Retinal pigment epithelial cell (primary cell): Measurements from ENCODE around the gene SKOR1.
A peak's percentile ranks its signal among the peaks of the same experiment; 100 is the strongest.

Source experiments
- DNase-seq: peaks from one replicate; pipeline ENCODE4 v3.0.0-alpha.2; 2010; ENCODE audit warnings: low read depth
- H3K4me3 ChIP-seq: 2 replicates; pipeline ENCODE4 v1.5.1; 2011; ENCODE audit warnings: mild to moderate bottlenecking, low read length, control low read depth, moderate library complexity
- TF ChIP-seq, protein P1 (sequence below): conservative IDR thresholded peaks from 2 replicates; pipeline ENCODE4 v1.5.1; 2011; ENCODE audit warnings: low read depth, low read length, control low read depth, inconsistent platforms

The SKOR1 gene

GRCh38 chr15:67833710-67834511 is 8.6 kb downstream of the SKOR1 start:
- H3K4me3 ChIP-seq: no peak overlapping the region

GRCh38 chr15:67834581-67835296 is 9.4 kb downstream of the SKOR1 start:
- H3K4me3 ChIP-seq: peak overlapping the region; percentile 14
- TF ChIP-seq, protein P1, sequence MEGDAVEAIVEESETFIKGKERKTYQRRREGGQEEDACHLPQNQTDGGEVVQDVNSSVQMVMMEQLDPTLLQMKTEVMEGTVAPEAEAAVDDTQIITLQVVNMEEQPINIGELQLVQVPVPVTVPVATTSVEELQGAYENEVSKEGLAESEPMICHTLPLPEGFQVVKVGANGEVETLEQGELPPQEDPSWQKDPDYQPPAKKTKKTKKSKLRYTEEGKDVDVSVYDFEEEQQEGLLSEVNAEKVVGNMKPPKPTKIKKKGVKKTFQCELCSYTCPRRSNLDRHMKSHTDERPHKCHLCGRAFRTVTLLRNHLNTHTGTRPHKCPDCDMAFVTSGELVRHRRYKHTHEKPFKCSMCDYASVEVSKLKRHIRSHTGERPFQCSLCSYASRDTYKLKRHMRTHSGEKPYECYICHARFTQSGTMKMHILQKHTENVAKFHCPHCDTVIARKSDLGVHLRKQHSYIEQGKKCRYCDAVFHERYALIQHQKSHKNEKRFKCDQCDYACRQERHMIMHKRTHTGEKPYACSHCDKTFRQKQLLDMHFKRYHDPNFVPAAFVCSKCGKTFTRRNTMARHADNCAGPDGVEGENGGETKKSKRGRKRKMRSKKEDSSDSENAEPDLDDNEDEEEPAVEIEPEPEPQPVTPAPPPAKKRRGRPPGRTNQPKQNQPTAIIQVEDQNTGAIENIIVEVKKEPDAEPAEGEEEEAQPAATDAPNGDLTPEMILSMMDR: no peak
- no peak for DNase-seq

More at GRCh38 chr15:67833710-67834511, 8.6 kb downstream of the SKOR1 start:
- DNase-seq: no peak
- TF ChIP-seq, protein P1: peak; percentile 60

DNA sequence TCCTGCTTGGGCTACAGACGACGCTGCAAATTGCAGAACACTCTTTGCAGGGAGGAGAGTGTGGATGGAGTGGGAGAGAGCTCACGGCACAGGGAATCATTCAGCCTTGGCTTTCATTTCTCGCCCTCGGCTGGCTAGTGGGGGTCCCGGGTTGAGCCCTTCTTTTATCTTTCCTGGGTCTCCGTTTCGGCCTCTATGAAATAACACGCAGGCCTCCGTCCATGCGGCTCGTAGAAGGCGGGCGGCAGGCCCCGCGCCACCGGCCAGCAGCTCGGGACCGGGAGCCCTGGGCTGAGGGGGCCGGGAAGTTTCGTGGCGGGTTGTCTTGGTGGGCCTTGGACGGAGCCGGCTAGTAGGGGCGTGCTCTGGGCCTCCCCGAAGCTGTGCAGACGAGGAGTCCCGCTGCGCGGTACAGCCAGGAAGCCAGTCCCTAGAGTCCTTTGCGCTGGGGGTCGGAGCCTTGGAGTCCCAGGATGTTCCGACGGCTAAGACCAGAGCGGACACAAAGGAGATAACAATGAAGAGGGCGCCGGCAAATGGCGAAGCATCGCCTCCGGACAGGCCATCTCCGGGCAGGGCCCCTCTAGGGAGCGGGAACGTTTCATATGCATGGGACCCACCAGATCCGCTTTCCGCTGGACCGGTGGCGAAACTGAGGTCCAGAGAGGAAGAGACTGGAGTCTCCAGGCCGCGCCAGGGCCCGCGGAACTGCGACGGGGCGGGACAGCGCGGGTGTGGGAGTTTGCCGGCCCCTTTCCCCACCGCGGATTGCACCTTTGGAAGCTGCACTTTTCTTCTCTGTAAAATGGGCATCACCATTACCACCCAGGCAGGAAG is 10.2 kb downstream of the SKOR1 start:
- no peak for DNase-seq
- H3K4me3 ChIP-seq: peak overlapping the region; percentile 29
- TF ChIP-seq, protein P1: no peak

- H3K4me3 ChIP-seq: peak overlapping the region; percentile 29
- DNase-seq: no peak
- TF ChIP-seq, protein P1: no peak
These were observed 10.8 kb downstream of the SKOR1 start for GRCh38 chr15:67836134-67836455.

- DNase-seq: no peak
- TF ChIP-seq, protein P1: peak; percentile 77
- H3K4me3 ChIP-seq: no peak overlapping the region
These were observed 11.2 kb downstream of the SKOR1 start for GRCh38 chr15:67836477-67836876.

DNA sequence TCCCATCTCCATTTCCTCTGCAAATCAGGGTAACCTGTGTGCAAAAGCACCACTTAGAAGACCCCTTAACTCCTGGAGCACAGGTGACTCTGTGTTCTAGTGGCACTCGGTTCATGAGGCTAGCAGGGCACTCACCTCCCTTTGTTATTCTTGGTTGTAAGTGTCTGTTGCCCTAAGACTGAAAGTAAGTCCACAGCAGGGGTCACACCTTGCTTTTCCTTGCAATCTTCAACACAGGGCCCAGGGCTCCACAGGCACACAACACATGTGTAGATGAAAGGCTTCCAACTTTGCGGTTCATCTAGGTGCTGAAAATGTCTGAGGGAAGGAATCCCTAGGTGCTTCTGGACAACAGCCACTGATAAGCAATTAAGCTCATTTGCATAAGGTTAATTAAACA is 11.6 kb downstream of the SKOR1 start:
- H3K4me3 ChIP-seq: no peak overlapping the region
- no peak for DNase-seq
- TF ChIP-seq, protein P1: no peak
